ENCODE results near the gene HOXA1.

HOXA1 gene

DNA sequence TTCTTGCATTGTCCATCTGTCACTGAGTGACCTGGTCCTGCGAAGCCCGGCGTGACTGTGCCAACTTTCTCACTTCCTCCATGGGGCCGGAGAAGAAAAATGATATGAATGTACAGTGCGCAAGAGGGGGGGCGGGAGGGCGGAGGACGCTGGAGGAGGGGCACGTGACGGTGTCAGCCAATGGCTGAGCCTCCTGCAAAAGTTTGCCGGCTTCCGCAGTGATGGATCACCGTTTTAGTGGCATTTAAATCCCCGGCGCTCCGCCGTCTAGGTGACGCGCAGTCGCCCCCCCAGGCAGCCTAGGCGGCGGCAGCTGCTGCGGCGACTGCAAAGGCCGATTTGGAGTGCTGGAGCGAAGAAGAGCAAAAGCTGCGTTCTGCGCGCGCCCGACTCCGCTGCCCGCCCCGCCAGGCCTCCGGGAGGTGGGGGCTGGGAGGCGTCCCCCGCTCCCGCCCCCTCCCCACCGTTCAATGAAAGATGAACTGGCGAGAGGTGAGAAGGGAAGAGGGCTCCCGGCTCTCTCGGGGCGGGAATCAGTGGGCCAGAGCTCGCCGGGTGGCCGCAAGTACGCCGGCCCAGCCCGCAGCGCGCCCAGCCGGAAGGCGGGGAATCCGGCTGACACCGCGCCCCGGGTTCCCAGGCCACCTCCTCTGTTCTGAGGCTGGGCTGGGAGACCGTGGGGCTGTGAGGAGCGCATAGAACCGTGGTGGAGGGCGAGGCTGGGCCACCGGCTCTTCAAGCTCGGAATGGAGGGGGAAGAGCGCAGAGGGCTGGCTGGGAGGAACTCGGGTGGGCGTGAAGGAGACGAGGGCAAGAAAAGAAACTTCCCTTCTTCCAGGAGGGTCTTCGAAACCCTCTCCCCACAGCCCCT lies at the start of gene HOXA1:
Gene HOXA1 (minus strand): TSS at position 104 of the 871 bp plus-strand sequence. CDS start 88 bp downstream, at position 16.
- DNase-seq, result peak; percentile 63

DNA sequence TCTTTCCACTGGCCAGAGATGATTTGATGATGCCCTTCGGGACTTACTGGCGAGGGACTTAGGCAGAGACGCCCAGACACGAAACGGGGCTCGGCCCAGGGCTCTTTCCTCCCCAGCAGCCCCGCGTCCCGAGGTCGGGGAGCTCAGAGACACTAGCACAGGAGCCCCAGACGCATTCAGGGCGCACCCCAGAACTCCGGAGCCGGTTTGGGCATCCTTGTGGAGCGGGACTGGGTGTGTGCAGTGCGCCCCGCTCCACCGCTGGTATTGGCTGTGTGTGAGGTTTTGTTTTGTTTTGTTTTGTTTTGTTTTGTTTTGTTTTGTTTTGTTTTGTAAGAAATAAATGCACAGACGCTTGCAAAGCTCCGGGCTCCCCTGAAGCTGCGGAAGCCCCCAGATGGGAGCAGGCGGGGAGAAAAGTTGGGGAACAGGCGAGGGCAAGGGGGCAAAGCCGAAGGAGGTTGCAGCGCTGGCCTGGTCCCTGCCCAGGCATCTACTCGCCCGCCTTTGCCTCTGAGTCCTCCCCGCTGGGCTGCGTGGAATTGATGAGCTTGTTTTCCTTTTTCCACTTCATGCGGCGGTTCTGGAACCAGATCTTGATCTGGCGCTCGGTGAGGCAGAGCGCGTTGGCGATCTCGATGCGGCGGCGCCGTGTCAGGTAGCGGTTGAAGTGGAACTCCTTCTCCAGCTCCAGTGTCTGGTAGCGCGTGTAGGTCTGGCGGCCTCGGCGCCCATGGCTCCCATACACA lies 49.5 kb upstream of the HOXA1 start:
- no peak for DNase-seq

DNA sequence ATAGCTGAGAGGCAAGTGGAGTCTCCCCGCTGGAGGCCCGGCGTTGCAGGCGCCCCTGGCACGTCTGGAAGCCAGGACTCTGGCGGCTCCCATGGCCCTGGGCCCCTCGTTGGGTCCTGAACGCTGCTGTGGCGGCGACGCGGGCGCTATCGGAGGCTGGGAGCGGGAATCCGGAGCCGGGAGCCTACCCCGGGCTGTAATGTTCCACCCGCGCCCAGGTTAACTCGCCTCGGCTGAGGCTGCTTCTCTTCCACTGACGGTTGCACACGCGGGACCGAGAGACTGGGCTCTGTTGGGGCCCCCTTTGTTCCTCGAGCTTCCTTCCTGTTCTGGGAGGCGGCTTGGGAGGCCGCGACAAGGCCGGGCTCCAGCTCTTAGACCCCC lies 49.0 kb upstream of the HOXA1 start:
- DNase-seq, result no peak

- DNase-seq, result no peak
Measured at GRCh38 chr7:27143950-27144780, 48.4 kb upstream of the HOXA1 start.

DNA sequence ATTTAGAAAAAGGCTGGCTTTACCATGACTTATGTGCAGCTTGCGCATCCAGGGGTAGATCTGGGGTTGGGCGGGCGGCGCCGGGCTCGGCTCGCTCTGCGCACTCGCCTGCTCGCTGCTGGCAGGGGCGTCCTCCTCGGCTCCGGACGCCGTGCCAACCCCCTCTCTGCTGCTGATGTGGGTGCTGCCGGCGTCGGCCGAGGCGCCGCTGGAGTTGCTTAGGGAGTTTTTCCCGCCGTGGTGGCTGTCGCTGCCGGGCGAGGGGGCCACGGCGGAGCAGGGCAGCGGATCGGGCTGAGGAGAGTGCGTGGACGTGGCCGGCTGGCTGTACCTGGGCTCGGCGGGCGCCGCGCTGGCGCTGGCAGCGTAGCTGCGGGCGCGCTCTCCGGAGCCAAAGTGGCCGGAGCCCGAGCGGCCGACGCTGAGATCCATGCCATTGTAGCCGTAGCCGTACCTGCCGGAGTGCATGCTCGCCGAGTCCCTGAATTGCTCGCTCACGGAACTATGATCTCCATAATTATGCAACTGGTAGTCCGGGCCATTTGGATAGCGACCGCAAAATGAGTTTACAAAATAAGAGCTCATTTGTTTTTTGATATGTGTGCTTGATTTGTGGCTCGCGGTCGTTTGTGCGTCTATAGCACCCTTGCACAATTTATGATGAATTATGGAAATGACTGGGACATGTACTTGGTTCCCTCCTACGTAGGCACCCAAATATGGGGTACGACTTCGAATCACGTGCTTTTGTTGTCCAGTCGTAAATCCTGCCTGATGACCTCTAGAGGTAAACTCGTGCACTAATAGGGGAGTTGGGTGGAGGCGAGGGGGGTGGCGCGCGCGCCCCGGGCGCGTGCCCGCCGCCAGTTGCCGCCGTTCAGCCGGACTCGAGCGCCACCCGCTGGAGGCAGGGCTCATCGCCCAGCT lies 47.5 kb upstream of the HOXA1 start, which contains the start of gene HOXA5:
Gene HOXA5 (minus strand): TSS at position 659 of the 927 bp plus-strand sequence. CDS start 74 bp downstream, at position 585.
- DNase-seq, result no peak

DNA sequence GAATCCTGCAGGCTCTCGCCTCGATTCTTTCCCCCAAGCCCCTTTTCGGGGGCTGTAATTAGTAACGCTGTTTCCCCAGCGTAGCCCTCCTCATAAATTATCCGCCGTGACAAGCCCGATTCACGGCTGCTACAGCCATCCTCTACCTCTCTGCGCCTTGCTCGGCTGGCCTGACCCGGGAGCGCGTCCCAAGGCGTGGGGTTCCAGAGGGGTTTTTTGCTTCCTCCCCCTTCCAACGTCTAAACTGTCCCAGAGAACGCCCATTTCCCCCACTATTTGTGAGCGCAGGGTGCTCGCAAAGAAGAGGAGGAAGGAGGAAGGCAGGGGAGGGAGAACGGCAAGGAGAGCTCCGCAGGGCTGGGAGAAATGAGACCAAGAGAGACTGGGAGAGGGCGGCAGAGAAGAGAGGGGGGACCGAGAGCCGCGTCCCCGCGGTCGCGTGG lies 46.8 kb upstream of the HOXA1 start:
- no peak for DNase-seq

DNA sequence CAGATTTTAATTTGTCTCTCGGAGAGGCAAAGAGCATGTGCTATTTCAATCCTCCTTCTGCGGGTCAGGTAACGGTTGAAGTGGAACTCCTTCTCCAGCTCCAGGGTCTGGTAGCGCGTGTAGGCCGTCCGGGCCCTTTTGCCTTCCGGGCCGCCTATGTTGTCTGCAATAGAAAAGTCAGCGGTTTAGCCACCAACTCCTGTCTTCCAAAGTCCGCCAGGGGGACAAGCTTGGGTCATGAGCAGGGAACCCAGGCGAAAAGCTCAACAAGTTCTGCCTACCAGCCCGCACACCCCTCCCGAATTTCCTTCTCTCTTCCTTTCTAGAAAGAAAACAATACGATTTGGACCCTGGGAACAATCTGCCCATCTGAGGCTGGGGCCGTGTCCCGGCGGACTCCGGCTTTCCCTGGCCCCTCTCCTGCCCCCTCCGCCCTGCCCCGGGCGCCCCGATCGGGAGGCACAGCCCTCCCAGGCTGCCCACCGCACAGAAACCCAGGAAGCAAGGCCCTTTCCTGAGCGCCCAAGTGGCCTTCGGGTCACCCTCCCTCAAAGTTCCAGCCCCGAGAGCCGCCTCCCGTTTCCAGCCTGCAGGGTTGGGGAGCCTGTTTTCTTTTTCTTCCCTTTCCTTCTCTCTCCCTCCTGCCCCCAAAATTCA lies 46.3 kb upstream of the HOXA1 start:
- DNase-seq, result no peak

DNA sequence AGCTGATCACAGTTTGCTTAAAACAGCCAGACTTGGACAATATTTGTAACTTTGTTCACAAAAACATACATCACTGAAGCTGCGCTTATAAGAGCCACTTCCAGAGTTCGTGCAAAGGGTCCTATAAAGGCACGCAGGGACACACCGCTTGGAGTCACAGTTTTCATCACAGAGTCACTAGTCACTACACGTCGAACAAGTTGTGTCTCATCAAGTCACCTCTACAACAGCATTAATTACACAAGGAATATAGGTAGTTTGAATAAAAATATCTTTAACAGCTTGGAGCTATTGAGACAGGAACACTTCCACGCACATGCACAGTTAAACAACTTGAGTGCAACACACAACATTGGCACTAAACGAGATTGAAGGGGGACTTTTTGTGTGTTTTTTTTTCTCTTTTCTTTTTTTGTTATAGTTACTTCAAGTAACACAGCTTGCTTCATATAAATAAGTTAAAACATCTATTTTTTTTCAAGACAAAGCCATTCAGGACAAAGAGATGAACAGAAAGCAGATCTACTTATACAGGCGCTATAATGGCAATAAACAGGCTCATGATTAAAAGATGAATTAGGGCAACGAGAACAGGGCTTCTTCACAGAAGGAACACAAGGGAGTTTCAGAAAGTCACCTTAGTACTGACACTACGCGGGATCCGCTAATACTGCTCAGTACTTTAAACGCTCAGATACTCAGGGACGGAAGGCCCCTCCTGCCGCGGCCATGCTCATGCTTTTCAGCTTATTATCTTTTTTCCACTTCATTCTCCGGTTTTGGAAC lies 45.5 kb upstream of the HOXA1 start:
- DNase-seq, result no peak

DNA sequence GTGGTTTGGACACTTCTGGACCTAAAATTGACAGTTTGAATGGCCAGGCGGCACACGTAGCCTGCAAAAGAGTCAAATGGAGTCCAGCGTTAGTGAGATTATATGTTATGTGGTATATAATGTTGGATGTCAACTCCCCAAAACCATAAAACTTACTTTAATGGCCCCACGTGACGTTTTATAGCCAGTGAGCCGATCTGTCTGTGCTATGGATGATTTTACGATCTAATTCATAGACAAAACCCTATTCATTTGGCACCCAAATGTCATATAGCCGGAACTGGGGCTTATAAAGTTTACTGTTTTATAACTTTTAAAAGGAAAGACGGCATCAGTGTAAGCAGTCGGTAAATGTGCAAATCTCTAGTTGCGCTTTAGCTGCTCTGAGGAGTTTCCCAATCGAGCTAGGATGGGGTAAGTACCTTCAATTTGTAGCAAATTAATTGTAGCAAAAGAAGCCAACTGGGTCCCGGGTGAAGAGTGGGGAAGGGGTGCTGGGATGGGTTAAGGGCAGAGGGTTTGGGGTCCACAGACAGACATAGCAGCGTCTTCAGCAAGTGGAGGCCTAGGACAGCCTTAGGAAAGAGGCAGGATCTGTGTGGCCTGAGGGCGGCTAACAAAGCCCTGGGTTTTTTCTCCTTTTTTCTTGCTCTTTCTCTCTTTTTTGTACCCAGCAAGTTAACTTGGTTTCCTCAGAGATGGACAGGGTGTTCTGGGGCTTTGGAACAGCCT lies 44.5 kb upstream of the HOXA1 start:
- DNase-seq, result no peak

- no peak for DNase-seq
Measured at GRCh38 chr7:27139334-27140125, 43.7 kb upstream of the HOXA1 start.

DNA sequence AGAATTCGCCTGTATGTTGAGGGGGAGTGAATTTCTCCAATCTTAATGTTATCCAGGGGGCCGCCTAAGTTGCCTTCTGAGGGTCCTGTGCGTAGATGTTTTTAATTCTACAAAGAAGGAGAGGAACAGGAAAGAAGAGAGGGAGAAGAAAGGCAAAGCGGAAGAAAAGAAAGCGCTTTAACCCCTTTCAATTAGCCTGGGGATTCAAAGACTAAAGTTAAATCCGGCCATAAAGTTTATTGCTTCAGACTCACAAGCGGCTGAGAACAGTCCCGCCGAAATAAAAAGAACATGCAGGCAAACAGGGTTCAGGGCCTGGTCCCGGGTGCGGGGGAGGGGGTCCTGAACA lies 43.2 kb upstream of the HOXA1 start:
- DNase-seq, result no peak

- DNase-seq, result no peak
Measured at GRCh38 chr7:27138472-27138871, 42.7 kb upstream of the HOXA1 start.

DNA sequence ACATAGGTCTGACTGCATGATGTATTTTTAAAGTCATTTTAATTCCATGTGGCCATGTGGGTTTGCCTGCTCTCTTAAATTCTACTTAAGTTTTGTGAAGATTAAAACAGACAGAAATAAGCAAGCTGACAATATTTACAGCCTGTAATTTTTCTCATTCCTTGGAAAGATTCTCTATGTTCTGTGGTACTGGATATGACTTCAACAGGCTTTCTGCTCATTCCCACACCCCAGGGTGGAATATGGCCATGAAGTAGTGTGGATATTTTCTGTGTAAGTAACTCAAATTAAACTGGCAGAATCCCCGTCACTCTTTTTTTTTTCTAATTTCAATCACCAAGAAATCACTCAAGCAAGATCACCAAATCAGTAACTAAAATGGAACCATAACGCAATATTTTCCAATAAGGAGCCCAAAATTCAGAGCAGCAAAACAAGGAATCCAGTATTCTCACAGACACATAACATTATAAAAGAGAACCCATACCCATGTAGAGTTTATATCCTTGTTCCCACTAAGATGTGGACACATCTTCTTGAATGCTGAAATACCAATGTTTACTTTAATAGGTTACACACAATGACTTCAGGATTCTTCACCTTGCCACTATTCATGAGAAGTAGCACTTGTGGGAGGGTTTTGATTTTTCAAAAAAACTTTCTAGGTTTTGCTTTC lies 42.0 kb upstream of the HOXA1 start:
- DNase-seq, result no peak

DNA sequence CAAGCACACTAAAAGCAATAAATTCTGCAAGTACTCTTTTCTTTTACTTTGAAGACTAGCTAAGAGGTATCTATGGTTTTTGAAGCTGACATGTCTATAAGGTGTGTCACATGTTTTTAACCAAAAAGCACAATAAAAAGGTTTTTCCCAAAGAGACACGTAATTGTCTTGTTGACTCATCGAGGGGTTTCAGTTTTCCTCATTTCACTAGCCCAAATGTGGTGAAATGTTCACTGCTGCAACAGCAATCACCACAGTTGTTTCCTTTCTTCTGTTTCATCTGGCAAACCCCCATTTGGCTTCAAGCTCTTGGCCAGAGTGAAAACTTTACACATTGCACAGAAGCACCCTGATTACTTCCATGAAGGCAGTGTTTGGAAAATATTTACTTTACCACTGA lies 38.6 kb upstream of the HOXA1 start:
- no peak for DNase-seq

DNA sequence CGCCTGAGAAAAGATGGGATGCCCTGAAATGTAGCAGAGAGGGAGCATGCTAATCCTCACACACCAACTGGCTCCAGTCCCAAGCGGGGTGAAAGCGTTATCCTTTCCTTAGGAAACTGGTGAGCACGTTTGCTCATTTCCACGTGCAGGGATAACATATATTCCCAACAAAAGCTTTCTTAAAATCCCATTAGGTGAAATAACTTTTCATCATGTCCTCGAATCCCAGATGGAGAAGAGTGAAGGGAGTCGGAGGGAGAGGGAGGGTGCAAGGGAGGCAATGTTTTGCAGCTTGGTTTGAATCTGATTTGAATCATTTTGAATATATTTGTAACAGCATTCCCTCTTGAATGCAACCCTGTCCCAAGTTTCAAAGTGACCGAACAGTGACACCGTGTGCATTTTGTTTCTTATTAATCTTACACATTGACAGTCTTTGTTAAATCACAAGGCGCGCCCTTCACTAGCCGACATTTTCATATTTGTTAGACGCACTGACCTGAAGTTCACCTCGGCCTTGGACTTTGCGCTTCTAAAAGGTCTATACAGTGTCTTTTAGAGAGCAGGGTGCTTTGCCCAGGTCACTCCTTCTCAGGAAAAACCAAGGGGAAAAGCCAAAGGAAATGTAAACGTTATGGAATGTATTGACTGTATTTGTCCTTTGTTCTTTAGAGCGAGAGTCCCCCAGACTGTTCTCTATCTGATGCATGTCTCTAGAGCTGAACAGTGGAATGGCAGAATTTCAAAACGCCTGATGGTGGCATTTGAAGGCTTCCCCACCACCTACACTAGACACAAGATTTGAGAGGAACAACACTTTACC lies 37.8 kb upstream of the HOXA1 start:
- no peak for DNase-seq

- no peak for DNase-seq
Measured at GRCh38 chr7:27132978-27133377, 37.2 kb upstream of the HOXA1 start.

- no peak for DNase-seq
Measured at GRCh38 chr7:27132214-27132613, 36.4 kb upstream of the HOXA1 start.

Measured in stimulated activated CD4-positive, alpha-beta T cell treated with anti-CD3 and anti-CD28 coated beads, Interleukin-12 subunit alpha, Interleukin-12 subunit beta, amount 100 ng/mL, for 4 hours (primary cell).